H9 (cell line): ENCODE results near the gene CFAP43. TPM values are rescaled to one million over a fixed set of nuclear protein-coding genes. Genes with fewer than 3 reads are reported as not detected.

Experiments
- DNase-seq: peaks from one replicate; pipeline ENCODE4 v3.0.0-alpha.2; 2017
- H2AFZ ChIP-seq: one replicate; pipeline ENCODE4 v1.6.1; 2013; ENCODE audit warnings: mild to moderate bottlenecking, low read length, control low read depth, moderate library complexity
- H2AK5ac ChIP-seq: 2 replicates; pipeline ENCODE4 v1.6.1; 2013; ENCODE audit warnings: low read length, control low read depth, mixed read lengths; ENCODE audit not compliant: insufficient read length
- H2BK120ac ChIP-seq: one replicate; pipeline ENCODE4 v1.6.1; 2013; ENCODE audit warnings: low read depth, mild to moderate bottlenecking, low read length, control low read depth, inconsistent platforms; ENCODE audit not compliant: poor library complexity, severe bottlenecking
- H2BK12ac ChIP-seq: 2 replicates; pipeline ENCODE4 v1.6.1; 2013; ENCODE audit warnings: low read length, control low read depth, mixed read lengths, low read depth; ENCODE audit not compliant: insufficient read length
- H2BK15ac ChIP-seq: 2 replicates; pipeline ENCODE4 v1.6.1; 2013; ENCODE audit warnings: low read depth, low read length, control low read depth
- H2BK20ac ChIP-seq: one replicate; pipeline ENCODE4 v1.6.1; 2013; ENCODE audit warnings: low read depth, mild to moderate bottlenecking, low read length, control low read depth, inconsistent platforms; ENCODE audit not compliant: poor library complexity, severe bottlenecking
- H2BK5ac ChIP-seq: 2 replicates; pipeline ENCODE4 v1.6.1; 2013; ENCODE audit warnings: low read length, control low read depth, mixed read lengths; ENCODE audit not compliant: insufficient read length
- H3K14ac ChIP-seq: 2 replicates; pipeline ENCODE4 v1.6.1; 2013; ENCODE audit warnings: low read length, control low read depth; ENCODE audit not compliant: insufficient read depth
- H3K18ac ChIP-seq: 2 replicates; pipeline ENCODE4 v1.6.1; 2013; ENCODE audit warnings: low read depth, mild to moderate bottlenecking, mixed read lengths, low read length, control low read depth; ENCODE audit not compliant: insufficient read length
- H3K23ac ChIP-seq: 2 replicates; pipeline ENCODE4 v1.6.1; 2013; ENCODE audit warnings: low read length, control low read depth, mixed read lengths, low read depth; ENCODE audit not compliant: insufficient read length
- H3K23me2 ChIP-seq: 2 replicates; pipeline ENCODE4 v1.6.1; 2013; ENCODE audit warnings: low read depth, mild to moderate bottlenecking, mixed read lengths, low read length, control low read depth; ENCODE audit not compliant: insufficient read length, poor library complexity, severe bottlenecking
- H3K27ac ChIP-seq: 2 replicates; pipeline ENCODE4 v1.5.1; 2013; ENCODE audit warnings: low read length, control low read depth, mixed read lengths, low read depth; ENCODE audit not compliant: insufficient read length
- H3K27me3 ChIP-seq: 2 replicates; pipeline ENCODE4 v1.6.1; 2013; ENCODE audit warnings: low read length, control low read depth, inconsistent platforms; ENCODE audit not compliant: insufficient read depth
- H3K4ac ChIP-seq: 2 replicates; pipeline ENCODE4 v1.6.1; 2013; ENCODE audit warnings: low read depth, mild to moderate bottlenecking, control low read depth, inconsistent platforms, low read length, moderate library complexity
- H3K4me1 ChIP-seq: 2 replicates; pipeline ENCODE4 v1.6.1; 2013; ENCODE audit warnings: low read length, control low read depth, inconsistent platforms; ENCODE audit not compliant: insufficient read depth
- H3K4me2 ChIP-seq: 2 replicates; pipeline ENCODE4 v1.6.1; 2013; ENCODE audit warnings: low read length, control low read depth, mixed read lengths; ENCODE audit not compliant: insufficient read length, insufficient read depth
- H3K56ac ChIP-seq: 2 replicates; pipeline ENCODE4 v1.6.1; 2013; ENCODE audit warnings: low read depth, mild to moderate bottlenecking, mixed read lengths, low read length, control low read depth; ENCODE audit not compliant: insufficient read length
- H3K79me1 ChIP-seq: 2 replicates; pipeline ENCODE4 v1.6.1; 2013; ENCODE audit warnings: low read depth, mild to moderate bottlenecking, moderate library complexity, low read length, control low read depth, inconsistent platforms; ENCODE audit not compliant: insufficient read depth, poor library complexity, severe bottlenecking
- H3K79me2 ChIP-seq: 2 replicates; pipeline ENCODE4 v1.6.1; 2013; ENCODE audit warnings: low read length, control low read depth, inconsistent platforms; ENCODE audit not compliant: insufficient read depth
- H3K9ac ChIP-seq: 2 replicates; pipeline ENCODE4 v1.6.1; 2013; ENCODE audit warnings: low read length, control low read depth, mixed read lengths; ENCODE audit not compliant: insufficient read length; ENCODE audit errors: extremely low read depth
- H3K9me3 ChIP-seq: one replicate; pipeline ENCODE4 v1.6.1; 2013; ENCODE audit warnings: low read depth, low read length, inconsistent platforms; ENCODE audit not compliant: control insufficient read depth
- H3T11ph ChIP-seq: one replicate; pipeline ENCODE4 v1.6.1; 2013; ENCODE audit warnings: mild to moderate bottlenecking, low read length, control low read depth, inconsistent platforms
- H4K20me1 ChIP-seq: one replicate; pipeline ENCODE4 v1.6.1; 2013; ENCODE audit not compliant: control insufficient read depth, insufficient read length, insufficient read depth
- H4K5ac ChIP-seq: 2 replicates; pipeline ENCODE4 v1.6.1; 2013; ENCODE audit warnings: low read depth, mild to moderate bottlenecking, mixed read lengths, low read length, control low read depth; ENCODE audit not compliant: insufficient read length
- H4K8ac ChIP-seq: replicated peaks from 2 replicates; pipeline ENCODE4 v1.6.1; 2013; ENCODE audit warnings: low read length, control low read depth, mixed read lengths, low read depth; ENCODE audit not compliant: insufficient read length
- H4K91ac ChIP-seq: 2 replicates; pipeline ENCODE4 v1.6.1; 2013; ENCODE audit warnings: low read depth, mild to moderate bottlenecking, moderate library complexity, mixed read lengths, low read length, control low read depth; ENCODE audit not compliant: insufficient read length
- H3K27ac Mint-ChIP-seq, 3 experiments: 2 replicates in 2 of 3; 3 replicates in 1 of 3; pipeline ENCODE4 v1.8.0; 2020 to 2021; ENCODE audit warnings: mixed read lengths in 3 of 3, mild to moderate bottlenecking in 1 of 3, moderate library complexity in 1 of 3
- H3K27me3 Mint-ChIP-seq: 2 replicates; pipeline ENCODE4 v1.8.0; 2021; ENCODE audit warnings: low read depth, mild to moderate bottlenecking, moderate library complexity, mixed read lengths
- H3K36me3 Mint-ChIP-seq, 3 experiments: 2 replicates in 2 of 3; 3 replicates in 1 of 3; pipeline ENCODE4 v1.8.0; 2020 to 2021; ENCODE audit warnings: low read depth in 3 of 3, mixed read lengths in 3 of 3; ENCODE audit not compliant: insufficient read depth in 1 of 3
- H3K4me1 Mint-ChIP-seq, 2 experiments: 2 replicates each; pipeline ENCODE4 v1.8.0; 2020; ENCODE audit warnings: mixed read lengths in 2 of 2
- H3K4me3 Mint-ChIP-seq, 2 experiments: 2 replicates in 1 of 2; 3 replicates in 1 of 2; pipeline ENCODE4 v1.8.0; 2020 to 2021; ENCODE audit warnings: mild to moderate bottlenecking in 2 of 2, mixed read lengths in 2 of 2, moderate library complexity in 1 of 2
- H3K9me3 Mint-ChIP-seq, 2 experiments: 2 replicates in 1 of 2; 3 replicates in 1 of 2; pipeline ENCODE4 v1.8.0; 2020; ENCODE audit warnings: mild to moderate bottlenecking in 2 of 2, mixed read lengths in 2 of 2, moderate library complexity in 1 of 2
- WGBS: extraction: QIAGEN DNeasy Blood & Tissue Kit; methylation state at CpG from one replicate; pipeline ENCODE4 v1.1.7; 2013; ENCODE audit warnings: missing lambda C conversion rate, low lambda C conversion rate, mixed read lengths; ENCODE audit not compliant: insufficient read length; ENCODE audit errors: extremely low coverage; 5-methylcytosine and 5-hydroxymethylcytosine counted together
- long read RNA-seq: library from polyadenylated mRNA; unstranded; transcript quantifications from one replicate; pipeline ENCODE4 v2.0.0, GENCODE V29; 2020
- total RNA-seq: library from RNA; stranded (reverse); gene quantifications from 2 replicates; pipeline ENCODE4 v1.2.1, GENCODE V29; 2021
- TF ChIP-seq, protein P1 (sequence below): fragments of 200-600 bp; sonication (generic); conservative IDR thresholded peaks from 3 replicates; pipeline ENCODE4 v1.8.0; 2021; ENCODE audit warnings: antibody characterized with exemption, mild to moderate bottlenecking

CFAP43 gene, protein sequence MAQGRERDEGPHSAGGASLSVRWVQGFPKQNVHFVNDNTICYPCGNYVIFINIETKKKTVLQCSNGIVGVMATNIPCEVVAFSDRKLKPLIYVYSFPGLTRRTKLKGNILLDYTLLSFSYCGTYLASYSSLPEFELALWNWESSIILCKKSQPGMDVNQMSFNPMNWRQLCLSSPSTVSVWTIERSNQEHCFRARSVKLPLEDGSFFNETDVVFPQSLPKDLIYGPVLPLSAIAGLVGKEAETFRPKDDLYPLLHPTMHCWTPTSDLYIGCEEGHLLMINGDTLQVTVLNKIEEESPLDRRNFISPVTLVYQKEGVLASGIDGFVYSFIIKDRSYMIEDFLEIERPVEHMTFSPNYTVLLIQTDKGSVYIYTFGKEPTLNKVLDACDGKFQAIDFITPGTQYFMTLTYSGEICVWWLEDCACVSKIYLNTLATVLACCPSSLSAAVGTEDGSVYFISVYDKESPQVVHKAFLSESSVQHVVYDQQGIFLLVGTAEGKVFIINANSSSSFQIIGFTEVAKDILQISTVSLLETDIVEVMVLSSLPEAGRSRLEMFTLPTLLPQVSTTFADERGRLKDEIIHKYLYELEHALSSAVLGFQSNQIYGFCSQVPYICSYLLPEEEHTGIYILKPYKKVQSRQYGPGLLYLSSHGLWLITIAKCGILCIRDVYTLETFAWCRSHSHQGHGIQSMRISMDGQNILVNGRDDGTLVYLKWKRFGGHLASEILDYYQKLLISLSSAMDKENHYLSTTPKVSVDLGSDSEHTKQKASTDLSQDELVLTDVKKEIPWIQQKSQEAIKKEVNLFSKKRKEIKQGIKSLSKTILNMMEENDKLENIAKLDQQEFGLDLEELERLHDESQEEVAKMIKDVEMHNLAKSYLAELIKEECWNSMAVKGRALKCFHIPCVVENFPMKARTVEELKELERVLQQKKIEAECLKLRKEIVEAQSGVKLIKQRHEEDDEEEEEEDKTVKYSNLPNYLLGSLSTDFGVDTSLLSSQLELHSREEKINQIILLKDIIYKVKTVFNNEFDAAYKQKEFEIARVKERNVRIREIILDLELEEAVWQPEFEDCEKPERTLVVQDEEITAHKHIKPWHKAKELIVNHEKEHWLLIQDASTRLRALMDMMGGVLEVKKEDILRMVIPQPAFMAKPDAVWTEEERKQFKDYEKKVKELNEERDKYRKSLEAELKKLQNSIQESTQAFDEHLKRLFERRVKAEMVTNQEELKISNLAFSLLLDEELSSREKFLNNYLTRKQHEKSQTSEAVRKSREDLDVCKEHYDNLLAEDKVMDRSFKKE (N-terminal part only)
- 0.26 and 0.64 TPM in 2 replicates for total RNA-seq
- long read RNA-seq, partial matches to known transcripts = 0 of 1 reads
- long read RNA-seq, other reads (novel, unspliced or antisense) = 1 of 1 reads

DNA sequence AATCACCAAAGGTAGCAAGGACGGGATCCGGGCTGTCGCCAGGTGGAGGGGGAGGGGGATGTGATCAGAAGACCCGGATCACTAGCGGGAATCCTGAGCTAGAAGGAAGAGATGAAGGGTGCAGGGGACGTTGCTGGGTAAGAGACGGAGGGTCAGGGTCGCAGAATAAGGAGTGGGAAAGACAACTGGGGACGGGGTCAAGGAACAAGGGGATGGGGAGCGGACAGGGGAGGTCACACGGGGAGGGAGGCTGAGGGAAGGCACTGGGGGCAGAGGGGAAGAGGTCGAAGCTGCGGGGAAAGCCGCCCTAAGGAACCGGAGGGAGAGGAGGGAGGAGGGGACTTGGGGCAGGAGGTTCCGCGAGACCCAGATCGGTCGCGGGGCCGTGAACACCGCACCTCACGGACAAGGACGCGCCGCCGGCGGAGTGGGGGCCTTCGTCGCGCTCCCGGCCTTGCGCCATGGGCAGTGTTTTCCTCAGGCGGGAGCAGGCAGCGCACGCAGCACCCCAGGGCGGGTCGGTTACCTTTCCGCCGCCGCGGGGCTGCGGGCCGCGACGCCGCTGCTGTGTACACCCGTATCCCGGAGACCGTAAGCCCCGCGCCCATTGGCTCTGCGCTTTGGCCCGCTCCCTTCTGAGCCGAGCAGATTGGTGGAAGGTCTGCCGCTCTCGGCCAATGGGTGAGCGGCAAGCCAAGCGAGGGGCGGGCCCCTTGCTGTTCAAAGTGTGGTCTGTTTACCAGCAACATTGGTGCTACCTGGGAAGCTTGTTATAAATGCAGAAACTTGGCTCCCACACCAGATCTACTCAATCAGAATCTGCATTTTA lies at the start of gene CFAP43:
CFAP43 (minus strand) TSS at position 581 of the 829 bp plus-strand sequence; CDS start at position 463, 118 bp downstream.
- Histone ChIP-seq H3K9me3 (no peaks in the 10 kb centered on the region), H4K20me1 (no peaks in the 10 kb centered on the region), H3K9ac (peak within 1 kb of the TSS; percentile 73), H3K4me2 (peak within 1 kb of the TSS; percentile 76), H4K91ac (no peak within 1 kb of the TSS), H4K8ac (no peak within 1 kb of the TSS), H3K23me2 (peaks cover 8% of the 10 kb centered on the region), H3K14ac (peak within 1 kb of the TSS; percentile 93), H3K27ac (no peak within 1 kb of the TSS), H3T11ph (no peak within 1 kb of the TSS), H2BK120ac (no peak within 1 kb of the TSS), H3K4ac (no peak within 1 kb of the TSS), H4K5ac (no peak within 1 kb of the TSS), H2BK15ac (no peak within 1 kb of the TSS), H3K79me1 (no peaks in the 10 kb centered on the region), H3K4me1 (no peaks in the 10 kb centered on the region), H3K27me3 (no peaks in the 10 kb centered on the region), H3K79me2 (no peaks in the 10 kb centered on the region), H2BK12ac (no peak within 1 kb of the TSS), H2AFZ (no peak within 1 kb of the TSS), H3K56ac (no peak within 1 kb of the TSS), H3K23ac (no peak within 1 kb of the TSS), H3K18ac (peak within 1 kb of the TSS; percentile 93), H2BK20ac (no peak within 1 kb of the TSS), H2BK5ac (no peak within 1 kb of the TSS), H2AK5ac (no peak within 1 kb of the TSS)
- H3K4me3 Mint-ChIP-seq = peak within 1 kb of the TSS; percentile 91 to 94
- H3K27me3 Mint-ChIP-seq = no peaks in the 10 kb centered on the region
- peak; percentile 97 for DNase-seq
- peaks cover 15 to 19% of the 10 kb centered on the region in 2 experiments for H3K9me3 Mint-ChIP-seq
- peaks cover 4 to 5% (median 5%) of the 10 kb centered on the region in 3 experiments; a peak in 6 of 7 replicates for H3K36me3 Mint-ChIP-seq
- H3K4me1 Mint-ChIP-seq = peaks cover 7 to 8% of the 10 kb centered on the region in 2 experiments; a peak in 3 of 4 replicates
- TF ChIP-seq, protein P1, sequence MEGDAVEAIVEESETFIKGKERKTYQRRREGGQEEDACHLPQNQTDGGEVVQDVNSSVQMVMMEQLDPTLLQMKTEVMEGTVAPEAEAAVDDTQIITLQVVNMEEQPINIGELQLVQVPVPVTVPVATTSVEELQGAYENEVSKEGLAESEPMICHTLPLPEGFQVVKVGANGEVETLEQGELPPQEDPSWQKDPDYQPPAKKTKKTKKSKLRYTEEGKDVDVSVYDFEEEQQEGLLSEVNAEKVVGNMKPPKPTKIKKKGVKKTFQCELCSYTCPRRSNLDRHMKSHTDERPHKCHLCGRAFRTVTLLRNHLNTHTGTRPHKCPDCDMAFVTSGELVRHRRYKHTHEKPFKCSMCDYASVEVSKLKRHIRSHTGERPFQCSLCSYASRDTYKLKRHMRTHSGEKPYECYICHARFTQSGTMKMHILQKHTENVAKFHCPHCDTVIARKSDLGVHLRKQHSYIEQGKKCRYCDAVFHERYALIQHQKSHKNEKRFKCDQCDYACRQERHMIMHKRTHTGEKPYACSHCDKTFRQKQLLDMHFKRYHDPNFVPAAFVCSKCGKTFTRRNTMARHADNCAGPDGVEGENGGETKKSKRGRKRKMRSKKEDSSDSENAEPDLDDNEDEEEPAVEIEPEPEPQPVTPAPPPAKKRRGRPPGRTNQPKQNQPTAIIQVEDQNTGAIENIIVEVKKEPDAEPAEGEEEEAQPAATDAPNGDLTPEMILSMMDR = no peak
- WGBS = no CpG with 5 or more reads among the region's 60 CpGs
- H3K27ac Mint-ChIP-seq = peak within 1 kb of the TSS in 2 of 3 experiments; percentile 80 to 97; a peak in 4 of 7 replicates
